ENCODE results near the gene ARPC5L. TPM values are rescaled to one million over a fixed set of nuclear protein-coding genes. Genes with fewer than 3 reads are reported as not detected.

The ARPC5L gene
- polyA plus RNA-seq, 1 experiment = 62.0 TPM

DNA sequence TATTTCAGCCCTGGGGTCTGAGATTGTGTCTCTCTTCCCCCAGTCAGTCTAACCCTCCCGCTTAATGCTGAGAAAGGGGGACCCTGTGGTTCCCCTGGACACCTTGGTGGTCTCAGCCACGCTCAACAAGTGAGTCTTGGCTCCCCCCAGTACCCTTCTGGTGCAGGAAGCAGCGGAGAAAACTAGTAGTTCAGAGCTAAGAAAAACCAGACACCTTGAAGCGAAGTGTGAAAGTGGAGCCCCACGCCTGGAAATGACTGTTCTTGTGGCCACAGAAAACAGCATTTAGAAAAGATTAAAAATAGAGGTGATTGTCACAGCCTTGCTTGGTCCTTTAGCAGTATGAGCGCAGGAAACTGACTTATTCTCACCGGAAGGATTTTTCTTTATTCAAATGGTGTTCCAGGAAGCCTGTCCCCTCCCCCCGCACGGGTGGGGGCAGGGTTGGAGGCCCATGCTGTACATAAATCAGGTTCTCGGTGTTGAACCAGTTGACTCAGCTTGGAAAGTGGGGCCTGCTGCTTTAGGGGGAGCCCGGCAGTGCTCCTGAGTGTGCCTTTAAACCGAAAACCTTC lies 8.1 kb downstream of the ARPC5L start:
- ChIA-PET POLR2A (no interaction called here), CTCF (interaction anchor here (1.4 kb wide), 1 partner anchor 95 kb away, joined by 3 read pairs; no protein-coding TSS in a partner anchor)
- TF ChIP-seq, protein P1, sequence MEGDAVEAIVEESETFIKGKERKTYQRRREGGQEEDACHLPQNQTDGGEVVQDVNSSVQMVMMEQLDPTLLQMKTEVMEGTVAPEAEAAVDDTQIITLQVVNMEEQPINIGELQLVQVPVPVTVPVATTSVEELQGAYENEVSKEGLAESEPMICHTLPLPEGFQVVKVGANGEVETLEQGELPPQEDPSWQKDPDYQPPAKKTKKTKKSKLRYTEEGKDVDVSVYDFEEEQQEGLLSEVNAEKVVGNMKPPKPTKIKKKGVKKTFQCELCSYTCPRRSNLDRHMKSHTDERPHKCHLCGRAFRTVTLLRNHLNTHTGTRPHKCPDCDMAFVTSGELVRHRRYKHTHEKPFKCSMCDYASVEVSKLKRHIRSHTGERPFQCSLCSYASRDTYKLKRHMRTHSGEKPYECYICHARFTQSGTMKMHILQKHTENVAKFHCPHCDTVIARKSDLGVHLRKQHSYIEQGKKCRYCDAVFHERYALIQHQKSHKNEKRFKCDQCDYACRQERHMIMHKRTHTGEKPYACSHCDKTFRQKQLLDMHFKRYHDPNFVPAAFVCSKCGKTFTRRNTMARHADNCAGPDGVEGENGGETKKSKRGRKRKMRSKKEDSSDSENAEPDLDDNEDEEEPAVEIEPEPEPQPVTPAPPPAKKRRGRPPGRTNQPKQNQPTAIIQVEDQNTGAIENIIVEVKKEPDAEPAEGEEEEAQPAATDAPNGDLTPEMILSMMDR (IDR thresholded peaks at IDR 0.05; ENCODE audit: low read depth, low read length) = no peak
- Histone ChIP-seq H3K4me3 (ENCODE audit: low read depth, low read length) (peak overlapping the region; percentile 90), H3K27me3 (ENCODE audit: control insufficient read depth, insufficient read depth, low read length) (no peaks in the 10 kb centered on the region), H3K27ac (ENCODE audit: low read depth, low read length) (peak overlapping the region; percentile 52), H3K9me3 (ENCODE audit: control insufficient read depth, insufficient read depth, low read length) (no peaks in the 10 kb centered on the region; the same call in 1 of the 2 replicates)
- no peak for DNase-seq (ENCODE audit: low read depth, low spot score)

DNA sequence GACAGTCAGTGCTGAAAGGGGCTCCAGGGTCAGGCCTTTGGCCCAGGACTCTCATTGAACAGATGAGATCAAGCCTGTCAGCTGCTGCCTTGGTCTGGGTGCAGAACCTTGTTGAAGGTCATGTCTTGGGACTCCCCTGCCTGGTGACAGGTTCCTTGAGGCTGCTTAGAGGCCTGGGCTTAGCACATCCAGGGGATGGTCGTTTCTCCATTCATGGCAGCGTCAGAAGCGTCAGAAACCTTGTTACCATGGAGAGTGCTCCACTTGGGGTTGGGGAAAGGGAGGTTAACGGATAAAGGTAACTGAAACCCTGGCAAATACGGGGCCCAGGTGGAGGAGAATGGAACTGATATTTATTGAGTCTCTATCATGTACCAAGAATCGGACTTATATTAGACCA lies 8.8 kb downstream of the ARPC5L start:
- TF ChIP-seq, protein P1 (IDR thresholded peaks at IDR 0.05; ENCODE audit: low read depth, low read length) = no peak
- ChIA-PET CTCF (interaction anchor here (1.2 to 1.4 kb wide), 2 partner anchors 17 to 96 kb away, joined by 3 to 7 read pairs; partner anchors contain the start of gene WDR38), POLR2A (no interaction called here)
- Histone ChIP-seq H3K9me3 (ENCODE audit: control insufficient read depth, insufficient read depth, low read length) (no peaks in the 10 kb centered on the region; the same call in 1 of the 2 replicates), H3K4me3 (ENCODE audit: low read depth, low read length) (peak overlapping the region; percentile 90), H3K27ac (ENCODE audit: low read depth, low read length) (no peak overlapping the region), H3K27me3 (ENCODE audit: control insufficient read depth, insufficient read depth, low read length) (no peaks in the 10 kb centered on the region)
- DNase-seq (ENCODE audit: low read depth, low spot score) = no peak

DNA sequence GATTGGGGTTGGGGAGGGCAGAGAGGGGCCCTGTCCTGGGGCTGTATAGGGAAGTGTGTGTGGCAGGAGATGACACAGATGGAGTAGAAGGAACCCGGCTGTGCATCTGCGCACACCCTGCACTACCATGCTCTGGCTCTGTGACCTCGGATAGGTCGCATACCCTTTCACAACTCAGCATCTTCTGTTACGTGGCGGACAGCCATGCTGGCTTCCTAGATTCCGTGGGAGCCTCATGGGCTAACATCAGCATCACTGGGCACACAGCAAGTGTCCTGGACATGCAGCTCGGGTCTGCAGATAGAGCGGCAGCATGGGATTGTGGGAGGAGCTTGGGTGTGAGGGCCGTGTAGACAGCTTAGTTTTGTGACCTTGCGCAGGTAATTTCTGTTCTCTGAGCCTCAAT lies 9.2 kb downstream of the ARPC5L start:
- H3K4me3 ChIP-seq (ENCODE audit: low read depth, low read length) = peak overlapping the region; percentile 90
- CTCF ChIA-PET = interaction anchor here (1.2 to 1.4 kb wide), 2 partner anchors 18 to 96 kb away, joined by 3 to 7 read pairs; partner anchors contain the start of gene WDR38
- POLR2A ChIA-PET = no interaction called here
- H3K9me3 ChIP-seq (ENCODE audit: control insufficient read depth, insufficient read depth, low read length) = no peaks in the 10 kb centered on the region; the same call in 1 of the 2 replicates
- H3K27me3 ChIP-seq (ENCODE audit: control insufficient read depth, insufficient read depth, low read length) = no peaks in the 10 kb centered on the region
- DNase-seq (ENCODE audit: low read depth, low spot score) = no peak
- H3K27ac ChIP-seq (ENCODE audit: low read depth, low read length) = no peak overlapping the region
- TF ChIP-seq, protein P1 (IDR thresholded peaks at IDR 0.05; ENCODE audit: low read depth, low read length) = no peak

DNA sequence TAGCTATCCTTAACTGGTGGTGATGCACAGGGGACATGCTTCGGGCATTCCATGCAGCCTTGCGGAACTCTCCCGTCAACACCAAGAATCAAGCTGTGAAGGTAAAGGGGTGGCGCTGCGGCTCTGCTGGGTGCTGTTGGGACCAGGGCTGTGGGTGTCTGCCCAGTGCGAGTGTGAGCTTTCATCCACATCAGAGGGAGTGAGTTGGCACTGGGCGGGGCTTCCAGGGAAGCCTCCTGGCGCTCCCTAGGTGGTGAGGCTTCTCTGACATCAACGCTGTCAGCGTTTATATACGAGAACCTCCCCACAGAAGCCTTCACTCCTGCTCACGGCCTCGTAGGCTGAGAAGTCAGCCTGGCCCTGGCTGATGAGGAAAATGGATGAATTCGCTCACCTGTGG lies 11.7 kb downstream of the ARPC5L start:
- POLR2A ChIA-PET = no interaction called here
- CTCF ChIA-PET = interaction anchor here (1.2 kb wide), 1 partner anchor 11 kb away, joined by 3 read pairs; no protein-coding TSS in a partner anchor

DNA sequence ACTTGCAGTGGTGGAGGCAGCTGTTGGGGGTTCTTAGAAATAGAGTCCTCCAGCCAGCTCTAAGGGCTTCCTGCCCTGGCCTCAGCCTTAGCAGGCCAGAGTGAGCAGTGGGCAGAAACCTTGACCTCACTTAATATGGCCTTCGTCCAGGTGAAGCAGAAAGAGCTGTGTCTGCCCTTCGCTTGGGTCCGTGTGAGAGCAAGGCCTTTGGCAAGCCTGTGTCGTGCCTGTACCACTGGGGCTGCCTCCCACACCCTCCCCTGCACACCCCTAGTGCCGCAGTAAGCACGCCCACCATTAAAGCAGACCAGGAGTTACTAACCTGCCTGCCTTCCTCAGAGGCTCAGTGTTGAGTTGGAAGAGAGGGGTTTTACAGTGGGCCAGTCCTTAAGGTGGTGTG lies 13.6 kb downstream of the ARPC5L start:
- H3K27me3 ChIP-seq (ENCODE audit: control insufficient read depth, insufficient read depth, low read length) = no peaks in the 10 kb centered on the region

More for the DNA sequence above, 11.7 kb downstream of the ARPC5L start:
- no peak for DNase-seq (ENCODE audit: low read depth, low spot score)
- no peak overlapping the region for H3K27ac ChIP-seq (ENCODE audit: low read depth, low read length)
- H3K9me3 ChIP-seq (ENCODE audit: control insufficient read depth, insufficient read depth, low read length) = no peaks in the 10 kb centered on the region; the same call in 1 of the 2 replicates
- H3K27me3 ChIP-seq (ENCODE audit: control insufficient read depth, insufficient read depth, low read length) = no peaks in the 10 kb centered on the region
- TF ChIP-seq, protein P1 (IDR thresholded peaks at IDR 0.05; ENCODE audit: low read depth, low read length) = no peak
- no peak overlapping the region for H3K4me3 ChIP-seq (ENCODE audit: low read depth, low read length)

More for the DNA sequence above, 13.6 kb downstream of the ARPC5L start:
- ChIA-PET CTCF (no interaction called here), POLR2A (no interaction called here)
- TF ChIP-seq, protein P1 (IDR thresholded peaks at IDR 0.05; ENCODE audit: low read depth, low read length) = no peak
- Histone ChIP-seq H3K27ac (ENCODE audit: low read depth, low read length) (peak overlapping the region; percentile 2), H3K9me3 (ENCODE audit: control insufficient read depth, insufficient read depth, low read length) (no peaks in the 10 kb centered on the region), H3K4me3 (ENCODE audit: low read depth, low read length) (no peak overlapping the region)
- no peak for DNase-seq (ENCODE audit: low read depth, low spot score)

Measured in AG04450 (cell line).